T-helper 1 cell treated with Interleukin-12 subunit alpha and Interleukin-12 subunit beta and Interleukin-4 antibody, amounts not matched to agents 30 ng/mL and 1 ng/mL, for 36 hours (primary cell): ENCODE data around the gene CFL1. TPM values are rescaled to one million over a fixed set of nuclear protein-coding genes. Genes with fewer than 3 reads are reported as not detected.

Experiments used
- intact Hi-C: fragments of 100-400 bp; cut with micrococcal nuclease; formaldehyde crosslinking; loops from one replicate; pipeline ENCODE4 v1.15.1; 2024
- total RNA-seq: library from RNA; stranded (reverse); gene quantifications from 2 replicates; pipeline ENCODE4 v1.2.3, GENCODE V29; 2022

The CFL1 gene
- total RNA-seq, 1 donor from 2014 or later: 1,611 TPM

GRCh38 chr11:65888163-65888814 lies 30.3 kb upstream of the CFL1 start, which contains the start of gene FIBP:
Gene FIBP, minus strand, starts transcription at chr11:65888471. Its CDS starts 53 bp downstream, at chr11:65888418.
- intact Hi-C loops: loop anchor here (1.0 kb wide), 3 partner anchors 73 to 176 kb away; partner anchors contain the start of genes BANF1, EIF1AD, KAT5 and SART1

GRCh38 chr11:65887723-65888162 lies 29.8 kb upstream of the CFL1 start:
- intact Hi-C loops: loop anchor here (1.0 kb wide), 3 partner anchors 74 to 175 kb away; partner anchors contain the start of genes BANF1, EIF1AD, KAT5 and SART1

GRCh38 chr11:65886826-65887722 lies 29.1 kb upstream of the CFL1 start:
- intact Hi-C loops: no loop called here

GRCh38 chr11:65885808-65886536 lies 28.0 kb upstream of the CFL1 start:
- intact Hi-C loops: no loop called here

- intact Hi-C loops: no loop called here
Measured at GRCh38 chr11:65885231-65885630, 27.3 kb upstream of the CFL1 start.

GRCh38 chr11:65884716-65885092 lies 26.7 kb upstream of the CFL1 start:
- intact Hi-C loops: loop anchor here (1.0 kb wide), 3 partner anchors 25 to 138 kb away; no protein-coding TSS in a partner anchor

- intact Hi-C loops: loop anchor here (1.0 kb wide), 3 partner anchors 25 to 138 kb away; no protein-coding TSS in a partner anchor
Measured at GRCh38 chr11:65883786-65884715, 26.1 kb upstream of the CFL1 start.

- intact Hi-C loops: no loop called here
Measured at GRCh38 chr11:65883058-65883761, 25.2 kb upstream of the CFL1 start.

- intact Hi-C loops: no loop called here
Measured at GRCh38 chr11:65882120-65883057, 24.4 kb upstream of the CFL1 start.

- intact Hi-C loops: no loop called here
Measured at GRCh38 chr11:65880844-65881421, 23.0 kb upstream of the CFL1 start.

- intact Hi-C loops: no loop called here
Measured at GRCh38 chr11:65880027-65880426, 22.0 kb upstream of the CFL1 start.

GRCh38 chr11:65879617-65880016 lies 21.6 kb upstream of the CFL1 start, which contains the start of gene CTSW:
Gene CTSW, plus strand, starts transcription at chr11:65879837. Its CDS starts 18 bp downstream, at chr11:65879855.
- intact Hi-C loops: no loop called here

GRCh38 chr11:65873318-65874156 lies 15.6 kb upstream of the CFL1 start:
- intact Hi-C loops: loop anchor here (1.0 kb wide), 6 partner anchors 13 to 129 kb away; partner anchors contain the start of genes BANF1, C11orf68, CCDC85B and DRAP1

- intact Hi-C loops: loop anchor here (1.0 kb wide), 6 partner anchors 12 to 130 kb away; partner anchors contain the start of genes BANF1, C11orf68, CCDC85B and DRAP1
Measured at GRCh38 chr11:65872586-65873317, 14.8 kb upstream of the CFL1 start, which contains the start of gene EFEMP2. Gene EFEMP2, minus strand, starts transcription at chr11:65872800. Its CDS starts 446 bp downstream, at chr11:65872354.

GRCh38 chr11:65871811-65872548 lies 14.0 kb upstream of the CFL1 start:
- intact Hi-C loops: no loop called here
